ENCODE data around the gene APOL3. TPM values are rescaled to one million over a fixed set of nuclear protein-coding genes. Genes with fewer than 3 reads are reported as not detected.
"Not testable (repeated sequence)": the region's sequence is repeated elsewhere in the genome, so short reads cannot be mapped to it uniquely, and the experiment has no call there.

The APOL3 gene
- total RNA-seq, 1 donor from 2014 or later: 35.6 TPM

DNA sequence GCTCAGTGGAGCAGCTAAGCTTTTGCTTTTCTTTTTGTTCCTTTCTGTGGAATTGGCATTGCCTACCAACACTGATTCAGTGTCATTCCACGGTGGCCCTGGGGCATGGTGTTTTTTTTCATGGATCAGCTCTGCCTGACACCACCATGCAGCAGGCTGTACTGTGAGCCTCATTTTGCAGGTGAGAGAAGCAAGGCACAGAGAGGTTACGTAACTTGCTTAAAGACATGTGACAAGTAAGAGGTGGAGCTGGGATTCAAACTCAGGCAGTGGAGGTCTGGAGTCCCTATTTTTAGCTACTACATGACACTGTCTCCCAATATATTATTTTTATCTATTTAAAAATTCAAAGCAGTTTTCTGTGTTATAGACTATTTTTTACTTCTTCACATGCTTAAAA lies 44.4 kb downstream of the APOL3 start:
- no peak for DNase-seq (ENCODE audit: low spot score)
- intact Hi-C loops (cut with micrococcal nuclease): no loop called here
- no peak overlapping the region for H3K4me3 Mint-ChIP-seq (ENCODE audit: low read depth)
- no peak overlapping the region for H3K27ac Mint-ChIP-seq
- H3K27me3 Mint-ChIP-seq (ENCODE audit: low read depth): no peaks in the 10 kb centered on the region
- no peaks in the 10 kb centered on the region for H3K4me1 Mint-ChIP-seq (ENCODE audit: low read depth)
- no peaks in the 10 kb centered on the region for H3K36me3 Mint-ChIP-seq (ENCODE audit: low read depth)
- no peaks in the 10 kb centered on the region for H3K9me3 Mint-ChIP-seq

DNA sequence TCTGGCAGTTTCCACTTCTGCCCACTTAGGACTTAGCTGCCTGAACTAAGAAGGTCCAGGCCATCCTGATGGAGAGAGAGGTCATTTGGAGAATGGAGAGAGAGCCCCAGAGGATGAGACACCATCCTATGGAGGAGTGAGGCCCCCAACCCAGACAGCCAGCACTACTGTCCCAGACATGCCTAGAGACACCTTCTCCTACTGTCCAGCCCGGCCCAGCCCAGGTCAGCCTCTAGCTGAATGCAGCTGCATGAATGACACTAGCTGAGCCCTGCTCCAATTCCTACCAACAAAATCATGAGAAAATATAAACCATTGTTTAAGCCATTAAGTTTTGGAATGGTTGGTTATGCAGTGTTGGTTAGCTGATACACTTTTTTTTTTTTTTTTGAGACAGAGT lies 47.4 kb downstream of the APOL3 start:
- DNase-seq (ENCODE audit: low spot score): no peak
- Mint-ChIP-seq H3K27me3 (ENCODE audit: low read depth) (no peaks in the 10 kb centered on the region), H3K4me3 (ENCODE audit: low read depth) (no peak overlapping the region), H3K36me3 (ENCODE audit: low read depth) (no peaks in the 10 kb centered on the region), H3K9me3 (no peaks in the 10 kb centered on the region), H3K27ac (no peak overlapping the region), H3K4me1 (ENCODE audit: low read depth) (no peaks in the 10 kb centered on the region)
- intact Hi-C loops (cut with micrococcal nuclease): no loop called here

DNA sequence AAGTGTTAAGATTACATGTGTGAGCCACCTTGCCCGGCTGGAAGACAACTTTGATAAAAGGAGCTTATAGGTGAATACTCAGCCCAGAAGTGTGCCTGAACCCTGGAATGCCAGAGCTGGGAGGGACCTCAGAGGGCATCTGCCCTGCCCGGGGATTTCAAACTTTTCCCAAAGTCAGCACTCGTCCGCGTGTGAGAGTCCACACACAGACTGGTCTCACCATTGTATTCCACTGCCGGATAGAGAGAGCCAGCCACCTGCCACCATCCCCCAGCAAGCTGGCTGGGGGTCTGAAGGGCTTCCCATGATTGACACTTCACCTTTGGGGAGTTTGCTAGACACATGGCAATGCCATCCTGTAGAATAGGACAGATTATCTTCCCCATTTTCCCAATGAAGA lies 49.2 kb downstream of the APOL3 start:
- Mint-ChIP-seq H3K4me3 (ENCODE audit: low read depth) (no peak overlapping the region), H3K27ac (no peak overlapping the region), H3K4me1 (ENCODE audit: low read depth) (no peaks in the 10 kb centered on the region), H3K36me3 (ENCODE audit: low read depth) (no peaks in the 10 kb centered on the region), H3K27me3 (ENCODE audit: low read depth) (no peaks in the 10 kb centered on the region), H3K9me3 (no peaks in the 10 kb centered on the region)
- intact Hi-C loops (cut with micrococcal nuclease): no loop called here
- DNase-seq (ENCODE audit: low spot score): no peak

DNA sequence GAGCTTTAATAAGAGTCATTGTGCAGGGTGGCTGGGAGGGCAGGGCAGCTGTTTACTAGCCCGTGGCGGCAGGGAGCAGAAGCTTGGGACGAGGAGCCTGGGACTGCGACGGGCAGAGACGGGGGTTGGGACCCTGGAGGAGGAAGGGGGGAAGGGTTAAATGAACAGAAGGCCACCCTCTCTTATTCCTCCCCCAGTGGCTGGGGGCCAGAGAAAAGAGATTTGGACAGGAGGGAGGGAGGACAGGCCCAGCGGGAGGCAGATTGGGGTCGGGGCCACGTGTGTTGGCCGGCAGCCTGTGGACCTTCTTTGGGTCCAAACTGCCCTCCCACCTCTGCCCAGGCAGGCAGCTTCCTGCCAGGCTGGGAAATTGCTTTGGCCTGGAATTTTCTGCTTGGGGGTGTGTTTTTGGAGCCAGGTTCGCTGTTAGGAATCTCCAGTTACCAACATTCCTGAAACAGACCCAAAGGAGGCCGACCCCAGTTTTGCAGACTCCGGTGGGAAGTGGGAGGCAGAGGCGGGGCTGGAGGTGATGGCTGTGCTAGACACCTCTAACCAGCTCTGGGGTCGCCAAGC lies 50.2 kb downstream of the APOL3 start:
- Mint-ChIP-seq H3K4me1 (ENCODE audit: low read depth) (no peaks in the 10 kb centered on the region), H3K9me3 (no peaks in the 10 kb centered on the region), H3K36me3 (ENCODE audit: low read depth) (no peaks in the 10 kb centered on the region), H3K27ac (no peak overlapping the region), H3K27me3 (ENCODE audit: low read depth) (peaks cover 4% of the 10 kb centered on the region), H3K4me3 (ENCODE audit: low read depth) (no peak overlapping the region)
- intact Hi-C loops (cut with micrococcal nuclease): no loop called here
- no peak for DNase-seq (ENCODE audit: low spot score)

DNA sequence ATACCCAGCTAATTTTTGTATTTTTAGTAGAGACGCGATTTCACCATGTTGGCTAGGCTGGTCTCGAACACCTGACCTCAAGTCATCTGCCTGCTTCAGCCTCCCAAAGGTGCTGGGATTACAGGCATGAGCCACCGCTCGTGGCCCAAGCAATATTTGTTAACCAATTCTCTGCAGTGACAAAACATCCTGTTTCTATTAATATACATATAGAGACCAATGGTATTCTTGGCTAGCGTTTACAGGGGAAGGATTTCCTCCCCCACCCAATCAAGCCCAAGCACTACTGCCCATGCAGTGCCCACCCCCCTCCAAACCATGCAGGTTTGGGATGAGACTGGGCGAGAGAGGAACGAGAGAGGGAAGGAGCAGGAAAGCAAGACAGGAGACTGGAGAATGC lies 53.1 kb downstream of the APOL3 start:
- DNase-seq (ENCODE audit: low spot score): no peak
- Mint-ChIP-seq H3K4me1 (ENCODE audit: low read depth) (no peaks in the 10 kb centered on the region), H3K36me3 (ENCODE audit: low read depth) (no peaks in the 10 kb centered on the region), H3K9me3 (no peaks in the 10 kb centered on the region), H3K27me3 (ENCODE audit: low read depth) (peaks cover 6% of the 10 kb centered on the region), H3K27ac (no peak overlapping the region), H3K4me3 (ENCODE audit: low read depth) (no peak overlapping the region)
- intact Hi-C loops (cut with micrococcal nuclease): no loop called here

DNA sequence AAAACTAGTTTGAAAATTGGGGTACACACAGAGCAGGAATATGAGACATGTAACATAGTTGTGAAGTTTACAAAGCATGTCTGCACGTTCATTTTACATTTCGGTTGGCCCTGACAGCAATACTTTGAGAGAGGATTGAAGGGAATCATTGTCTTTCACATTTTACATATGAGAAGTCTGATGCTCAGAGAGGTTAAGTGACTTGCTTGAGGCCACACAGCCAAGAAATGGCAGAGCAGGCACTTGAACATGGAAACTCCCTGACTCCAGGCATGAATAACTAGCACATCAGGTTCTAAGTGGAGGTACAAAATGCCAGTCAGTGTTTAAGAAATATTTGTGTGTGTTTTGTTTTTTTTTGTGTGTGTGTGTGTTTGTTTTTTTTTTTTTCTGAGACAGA lies 53.6 kb downstream of the APOL3 start:
- Mint-ChIP-seq H3K36me3 (ENCODE audit: low read depth) (no peaks in the 10 kb centered on the region), H3K4me1 (ENCODE audit: low read depth) (no peaks in the 10 kb centered on the region), H3K4me3 (ENCODE audit: low read depth) (no peak overlapping the region), H3K27ac (no peak overlapping the region), H3K27me3 (ENCODE audit: low read depth) (peaks cover 6% of the 10 kb centered on the region), H3K9me3 (no peaks in the 10 kb centered on the region)
- intact Hi-C loops (cut with micrococcal nuclease): no loop called here
- DNase-seq (ENCODE audit: low spot score): no peak

DNA sequence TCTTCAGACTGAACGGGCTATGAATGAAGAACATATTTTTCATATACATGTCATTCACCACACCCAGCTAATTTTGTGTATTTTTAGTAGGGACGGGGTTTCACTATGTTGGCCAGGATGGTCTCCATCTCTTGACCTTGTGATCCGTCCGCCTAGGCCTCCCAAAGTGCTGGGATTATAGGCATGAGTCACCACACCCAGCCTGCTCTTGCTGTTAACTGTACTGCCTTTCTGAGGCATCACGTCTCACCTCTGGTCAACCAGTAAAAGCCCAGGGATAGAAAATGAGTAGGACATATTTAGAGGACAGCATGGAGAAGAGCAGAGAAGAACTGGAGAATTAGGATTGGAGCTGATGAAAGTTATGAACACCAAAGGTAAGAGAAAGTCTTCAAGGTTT lies 55.6 kb downstream of the APOL3 start:
- H3K4me1 Mint-ChIP-seq (ENCODE audit: low read depth): no peaks in the 10 kb centered on the region
- peaks cover 6% of the 10 kb centered on the region for H3K27me3 Mint-ChIP-seq (ENCODE audit: low read depth)
- intact Hi-C loops (cut with micrococcal nuclease): no loop called here
- H3K4me3 Mint-ChIP-seq (ENCODE audit: low read depth): no peak overlapping the region
- H3K36me3 Mint-ChIP-seq (ENCODE audit: low read depth): no peaks in the 10 kb centered on the region
- no peak for DNase-seq (ENCODE audit: low spot score)
- no peaks in the 10 kb centered on the region for H3K9me3 Mint-ChIP-seq
- no peak overlapping the region for H3K27ac Mint-ChIP-seq

DNA sequence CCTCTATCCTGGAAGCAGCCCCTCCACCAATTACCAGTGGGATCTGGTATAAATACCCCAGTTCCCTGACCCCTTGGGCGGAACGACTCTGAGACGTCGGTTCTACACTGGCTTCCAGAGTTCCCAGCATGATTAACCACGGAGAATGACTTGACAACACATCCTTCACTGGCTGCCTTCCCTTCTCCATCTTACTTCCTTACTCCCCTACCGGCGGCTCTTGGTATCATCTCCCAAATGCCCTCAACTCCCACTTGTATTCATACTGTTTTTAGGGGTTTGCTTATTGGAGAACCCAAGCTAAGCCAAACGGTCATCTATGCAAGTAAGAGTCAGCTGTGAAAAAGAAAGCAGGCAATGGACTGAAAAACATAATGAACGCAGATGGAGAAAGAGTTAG lies 56.1 kb downstream of the APOL3 start:
- intact Hi-C loops (cut with micrococcal nuclease): no loop called here
- no peak overlapping the region for H3K27ac Mint-ChIP-seq
- H3K4me1 Mint-ChIP-seq (ENCODE audit: low read depth): no peaks in the 10 kb centered on the region
- H3K4me3 Mint-ChIP-seq (ENCODE audit: low read depth): no peak overlapping the region
- no peak for DNase-seq (ENCODE audit: low spot score)
- no peaks in the 10 kb centered on the region for H3K36me3 Mint-ChIP-seq (ENCODE audit: low read depth)
- H3K9me3 Mint-ChIP-seq: no peaks in the 10 kb centered on the region
- peaks cover 6% of the 10 kb centered on the region for H3K27me3 Mint-ChIP-seq (ENCODE audit: low read depth)

DNA sequence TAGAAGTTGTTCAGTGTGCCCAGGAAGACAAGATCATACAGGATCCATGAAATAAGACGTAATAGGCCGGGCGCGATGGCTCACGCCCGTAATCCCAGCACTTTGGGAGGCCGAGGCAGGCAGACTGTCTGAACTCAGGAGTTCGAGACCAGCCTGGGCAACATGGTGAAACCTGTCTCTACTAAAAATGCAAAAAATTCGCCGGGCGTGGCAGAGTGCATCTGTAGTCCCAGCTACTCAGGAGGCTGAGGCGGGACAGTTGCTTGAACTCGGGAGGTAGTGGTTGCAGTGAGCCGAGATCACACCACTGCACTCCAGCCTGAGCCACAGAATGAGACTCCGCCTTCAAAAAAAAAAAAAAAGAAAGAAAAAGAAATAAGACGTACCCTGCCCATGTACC lies 56.7 kb downstream of the APOL3 start:
- intact Hi-C loops (cut with micrococcal nuclease): no loop called here
- peaks cover 6% of the 10 kb centered on the region for H3K27me3 Mint-ChIP-seq (ENCODE audit: low read depth)
- no peaks in the 10 kb centered on the region for H3K4me1 Mint-ChIP-seq (ENCODE audit: low read depth)
- H3K27ac Mint-ChIP-seq: no peak overlapping the region
- no peak for DNase-seq (ENCODE audit: low spot score)
- no peaks in the 10 kb centered on the region for H3K36me3 Mint-ChIP-seq (ENCODE audit: low read depth)
- H3K9me3 Mint-ChIP-seq: no peaks in the 10 kb centered on the region
- H3K4me3 Mint-ChIP-seq (ENCODE audit: low read depth): no peak overlapping the region

DNA sequence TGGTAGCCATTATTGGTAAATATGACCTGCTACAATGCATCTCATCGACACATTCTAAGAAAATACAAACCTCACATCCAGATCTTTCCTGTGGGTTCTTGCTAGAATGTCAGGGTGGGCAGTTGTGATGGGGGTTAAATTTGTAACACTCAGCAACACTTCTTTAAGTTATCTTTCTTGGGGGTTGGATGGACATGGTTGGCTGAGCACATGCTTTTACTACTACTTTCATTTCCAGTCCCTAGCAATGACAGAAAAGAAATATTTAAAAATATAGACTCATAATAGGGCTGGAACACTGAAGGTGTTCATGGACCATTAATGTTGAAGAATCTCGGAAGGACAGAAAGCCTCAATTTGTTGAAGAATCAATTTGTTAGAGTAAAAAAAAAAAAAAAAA lies 57.6 kb downstream of the APOL3 start:
- peaks cover 6% of the 10 kb centered on the region for H3K27me3 Mint-ChIP-seq (ENCODE audit: low read depth)
- no peak overlapping the region for H3K27ac Mint-ChIP-seq
- H3K4me1 Mint-ChIP-seq (ENCODE audit: low read depth): no peaks in the 10 kb centered on the region
- H3K4me3 Mint-ChIP-seq (ENCODE audit: low read depth): no peak overlapping the region
- H3K9me3 Mint-ChIP-seq: no peaks in the 10 kb centered on the region
- H3K36me3 Mint-ChIP-seq (ENCODE audit: low read depth): no peaks in the 10 kb centered on the region
- DNase-seq (ENCODE audit: low spot score): no peak
- intact Hi-C loops (cut with micrococcal nuclease): no loop called here

DNA sequence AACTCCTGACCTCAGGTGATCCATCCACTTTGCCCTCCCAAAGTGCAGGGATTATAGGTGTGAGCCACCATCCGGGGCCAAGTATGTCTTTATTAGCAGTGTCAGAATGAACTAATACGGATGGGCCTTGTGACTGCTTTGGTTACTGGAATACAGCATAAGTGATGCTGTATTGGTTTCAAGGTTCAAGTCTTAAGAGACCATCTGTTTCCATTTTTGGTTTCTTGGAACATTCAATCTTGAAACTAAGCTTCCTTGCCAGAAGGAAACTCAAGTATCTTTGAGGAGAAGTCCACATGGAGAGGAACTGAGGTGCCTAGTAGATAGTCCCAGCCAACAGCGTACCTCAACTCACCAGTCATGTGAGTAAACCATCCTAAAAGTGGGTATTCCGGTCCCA lies 58.8 kb downstream of the APOL3 start:
- no peaks in the 10 kb centered on the region for H3K9me3 Mint-ChIP-seq
- H3K4me1 Mint-ChIP-seq (ENCODE audit: low read depth): no peaks in the 10 kb centered on the region
- intact Hi-C loops (cut with micrococcal nuclease): no loop called here
- no peaks in the 10 kb centered on the region for H3K36me3 Mint-ChIP-seq (ENCODE audit: low read depth)
- no peak overlapping the region for H3K27ac Mint-ChIP-seq
- DNase-seq (ENCODE audit: low spot score): no peak
- H3K27me3 Mint-ChIP-seq (ENCODE audit: low read depth): peaks cover 6% of the 10 kb centered on the region
- H3K4me3 Mint-ChIP-seq (ENCODE audit: low read depth): no peak overlapping the region

DNA sequence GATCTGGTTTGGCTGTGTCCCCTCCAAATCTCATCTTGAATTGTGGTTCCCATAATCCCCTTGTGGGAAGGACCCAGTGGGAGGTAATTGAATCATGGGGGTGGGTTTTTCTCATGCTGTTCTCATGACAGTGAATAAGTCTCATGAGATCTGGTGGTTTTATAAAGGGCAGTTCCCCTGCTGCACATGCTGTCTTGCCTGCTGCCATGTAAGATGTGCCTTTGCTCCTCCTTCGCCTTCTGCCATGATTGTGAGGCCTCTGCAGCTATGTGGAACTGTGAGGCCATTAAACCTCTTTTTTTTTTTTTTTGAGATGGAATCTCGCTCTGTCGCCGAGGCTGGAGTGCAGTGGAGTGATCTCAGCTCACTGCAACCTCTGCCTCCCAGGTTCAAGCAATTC lies 59.6 kb downstream of the APOL3 start:
- H3K4me1 Mint-ChIP-seq (ENCODE audit: low read depth); H3K4me3 Mint-ChIP-seq (ENCODE audit: low read depth); H3K9me3 Mint-ChIP-seq; DNase-seq (ENCODE audit: low spot score); H3K36me3 Mint-ChIP-seq (ENCODE audit: low read depth); H3K27ac Mint-ChIP-seq; intact Hi-C loops (cut with micrococcal nuclease); H3K27me3 Mint-ChIP-seq (ENCODE audit: low read depth): not testable (repeated sequence)

DNA sequence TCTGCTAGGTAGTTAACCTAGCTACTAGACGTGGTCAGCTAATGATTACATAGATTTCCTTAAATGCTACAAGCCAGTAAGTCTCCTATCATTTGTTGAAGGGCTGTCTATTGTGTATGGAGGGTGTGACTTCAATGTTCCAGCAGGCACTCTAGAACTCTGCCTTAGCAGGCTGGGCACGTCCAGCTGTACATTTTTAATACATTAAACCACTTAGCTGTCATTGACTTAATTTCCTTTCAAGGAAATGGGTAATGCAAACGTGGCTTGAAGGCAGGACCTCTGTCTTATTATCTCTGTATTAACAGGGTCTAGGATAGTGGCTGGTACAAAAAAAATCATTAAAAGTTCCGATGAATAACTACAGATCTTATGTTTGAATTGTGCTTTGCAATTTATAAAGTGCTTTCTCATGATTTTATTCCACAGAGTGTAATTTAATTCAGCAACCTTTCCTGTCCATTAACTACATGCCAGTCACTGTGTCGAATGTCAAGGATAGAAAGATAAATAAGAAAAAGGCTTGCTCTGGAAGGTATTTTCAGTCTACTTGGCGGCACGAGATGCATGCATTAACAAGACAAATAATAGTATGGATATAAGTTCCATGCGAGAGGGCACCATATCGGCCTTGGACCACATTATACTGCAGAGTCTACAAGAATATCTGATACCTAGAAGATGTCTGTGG lies 60.3 kb downstream of the APOL3 start:
- intact Hi-C loops (cut with micrococcal nuclease): no loop called here
- H3K4me3 Mint-ChIP-seq (ENCODE audit: low read depth): no peak overlapping the region
- no peak overlapping the region for H3K27ac Mint-ChIP-seq
- no peak for DNase-seq (ENCODE audit: low spot score)
- no peaks in the 10 kb centered on the region for H3K4me1 Mint-ChIP-seq (ENCODE audit: low read depth)
- H3K9me3 Mint-ChIP-seq: no peaks in the 10 kb centered on the region
- H3K27me3 Mint-ChIP-seq (ENCODE audit: low read depth): peaks cover 2% of the 10 kb centered on the region
- H3K36me3 Mint-ChIP-seq (ENCODE audit: low read depth): no peaks in the 10 kb centered on the region

DNA sequence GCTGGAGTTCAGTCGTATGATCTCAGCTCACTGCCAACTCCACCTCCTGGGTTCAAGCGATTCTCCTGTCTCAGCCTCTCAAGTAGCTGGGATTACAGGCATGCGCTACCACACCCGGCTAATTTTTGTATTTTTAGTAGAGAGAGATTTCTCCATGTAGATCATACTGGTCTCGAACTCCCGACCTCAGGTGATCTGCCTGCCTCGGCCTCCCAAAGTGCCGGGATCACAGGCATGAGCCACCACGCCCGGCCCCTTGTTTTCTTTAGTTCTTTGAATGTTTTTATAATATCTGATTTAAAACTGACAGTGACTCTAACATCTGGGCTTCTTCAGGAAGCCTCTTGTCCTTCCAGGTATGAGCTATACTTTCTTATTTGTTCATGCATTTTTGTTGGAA lies 61.0 kb downstream of the APOL3 start:
- H3K9me3 Mint-ChIP-seq; H3K27me3 Mint-ChIP-seq (ENCODE audit: low read depth); H3K27ac Mint-ChIP-seq; DNase-seq (ENCODE audit: low spot score); intact Hi-C loops (cut with micrococcal nuclease); H3K4me3 Mint-ChIP-seq (ENCODE audit: low read depth); H3K36me3 Mint-ChIP-seq (ENCODE audit: low read depth); H3K4me1 Mint-ChIP-seq (ENCODE audit: low read depth): not testable (repeated sequence)
